ENCODE data around the gene CTSW. TPM values are rescaled to one million over a fixed set of nuclear protein-coding genes. Genes with fewer than 3 reads are reported as not detected.

The CTSW gene
- total RNA-seq, 4 donors from 2014 or later: 1.5 to 3.1 TPM; not detected in 2

DNA sequence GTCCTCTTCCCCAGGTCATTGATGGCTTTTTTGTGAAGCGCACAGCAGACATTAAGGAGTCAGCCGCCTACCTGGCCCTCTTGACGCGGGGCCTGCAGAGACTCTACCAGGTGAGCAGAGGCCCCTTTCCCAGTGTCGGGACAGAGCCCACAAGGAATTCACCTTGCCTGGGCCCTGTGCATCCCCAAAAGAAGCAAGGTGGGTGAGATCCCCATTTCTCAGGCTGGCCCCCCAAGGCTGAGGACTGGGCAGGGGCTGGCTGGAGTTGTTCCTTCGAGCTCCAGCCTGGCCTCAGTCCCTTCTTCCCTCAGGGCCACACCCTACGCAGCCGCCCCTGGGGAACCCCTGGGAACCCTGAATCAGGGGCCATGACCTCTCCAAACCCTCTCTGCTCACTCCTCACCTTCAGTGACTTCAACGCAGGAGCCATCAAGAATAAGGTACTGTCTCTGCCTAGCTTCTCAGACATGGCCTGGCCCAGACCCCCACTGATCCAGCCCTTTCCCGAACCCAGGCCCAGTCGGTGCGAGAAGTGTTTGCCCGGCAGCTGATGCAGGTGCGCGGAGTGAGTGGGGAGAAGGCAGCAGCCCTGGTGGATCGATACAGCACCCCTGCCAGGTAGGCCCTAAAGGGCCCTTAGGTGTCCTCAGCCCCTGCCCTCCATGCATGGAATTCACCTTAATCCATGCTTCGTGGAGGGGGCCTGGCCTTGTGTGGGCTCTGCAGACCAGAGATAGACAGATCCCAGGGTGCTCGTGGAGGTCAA, 14.7 kb upstream of the CTSW start:
- no peak for DNase-seq (ENCODE audit: low spot score in 2 of 2)
- H3K36me3 ChIP-seq: peaks cover 0 to 82% (median 30%) of the 10 kb centered on the region in 3 donors
- no peak overlapping the region for H3K4me3 ChIP-seq
- no peaks in the 10 kb centered on the region for H3K27me3 ChIP-seq
- no peaks in the 10 kb centered on the region for H3K9me3 ChIP-seq
- peaks cover 0 to 37% (median 11%) of the 10 kb centered on the region in 4 donors for H3K4me1 ChIP-seq
- H3K27ac ChIP-seq: no peak overlapping the region
- 83 to 84% methylated on average over 13 to 18 of the region's 18 CpGs for WGBS, 2 donors
- TF ChIP-seq POLR2A (IDR thresholded peaks at IDR 0.05) (no peak), EP300 (IDR thresholded peaks at IDR 0.05) (no peak)
- TF ChIP-seq, protein P1, sequence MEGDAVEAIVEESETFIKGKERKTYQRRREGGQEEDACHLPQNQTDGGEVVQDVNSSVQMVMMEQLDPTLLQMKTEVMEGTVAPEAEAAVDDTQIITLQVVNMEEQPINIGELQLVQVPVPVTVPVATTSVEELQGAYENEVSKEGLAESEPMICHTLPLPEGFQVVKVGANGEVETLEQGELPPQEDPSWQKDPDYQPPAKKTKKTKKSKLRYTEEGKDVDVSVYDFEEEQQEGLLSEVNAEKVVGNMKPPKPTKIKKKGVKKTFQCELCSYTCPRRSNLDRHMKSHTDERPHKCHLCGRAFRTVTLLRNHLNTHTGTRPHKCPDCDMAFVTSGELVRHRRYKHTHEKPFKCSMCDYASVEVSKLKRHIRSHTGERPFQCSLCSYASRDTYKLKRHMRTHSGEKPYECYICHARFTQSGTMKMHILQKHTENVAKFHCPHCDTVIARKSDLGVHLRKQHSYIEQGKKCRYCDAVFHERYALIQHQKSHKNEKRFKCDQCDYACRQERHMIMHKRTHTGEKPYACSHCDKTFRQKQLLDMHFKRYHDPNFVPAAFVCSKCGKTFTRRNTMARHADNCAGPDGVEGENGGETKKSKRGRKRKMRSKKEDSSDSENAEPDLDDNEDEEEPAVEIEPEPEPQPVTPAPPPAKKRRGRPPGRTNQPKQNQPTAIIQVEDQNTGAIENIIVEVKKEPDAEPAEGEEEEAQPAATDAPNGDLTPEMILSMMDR (IDR thresholded peaks at IDR 0.05): no peak

DNA sequence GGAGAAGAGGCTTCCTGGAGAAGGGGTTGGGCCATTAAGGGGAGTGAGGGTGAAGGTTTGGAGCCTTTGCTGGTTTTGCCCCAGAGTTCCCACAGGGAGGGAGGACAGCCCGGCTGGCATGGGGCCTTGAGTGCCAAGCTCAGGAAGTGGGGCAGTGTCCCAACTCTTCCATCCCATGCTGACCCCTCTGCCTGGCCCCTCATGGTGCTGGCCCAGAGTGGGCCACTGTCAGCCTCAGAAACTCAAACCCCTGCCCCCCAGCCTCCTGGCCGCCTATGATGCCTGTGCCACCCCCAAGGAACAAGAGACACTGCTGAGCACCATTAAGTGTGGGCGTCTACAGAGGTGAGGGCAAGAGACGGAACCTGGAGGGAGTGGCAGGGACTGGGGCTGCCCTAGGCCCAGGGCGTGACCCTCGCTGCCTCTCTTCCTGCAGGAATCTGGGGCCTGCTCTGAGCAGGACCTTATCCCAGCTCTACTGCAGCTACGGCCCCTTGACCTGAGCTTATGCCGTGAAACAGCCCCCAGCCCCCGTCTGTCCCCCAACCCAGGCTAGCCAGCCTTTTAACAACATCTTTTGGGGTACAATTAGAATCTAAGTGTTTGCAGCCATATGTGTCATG, 14.0 kb upstream of the CTSW start:
- H3K27me3 ChIP-seq: no peaks in the 10 kb centered on the region
- TF ChIP-seq EP300 (IDR thresholded peaks at IDR 0.05): no peak
- TF ChIP-seq, protein P1 (IDR thresholded peaks at IDR 0.05): no peak
- no peak for TF ChIP-seq POLR2A (IDR thresholded peaks at IDR 0.05)
- H3K4me1 ChIP-seq: peaks cover 0 to 41% (median 11%) of the 10 kb centered on the region in 4 donors
- 70 to 71% methylated on average over 9 of the region's 9 CpGs for WGBS, 2 donors
- no peaks in the 10 kb centered on the region for H3K9me3 ChIP-seq
- no peak for DNase-seq (ENCODE audit: low spot score in 2 of 2)
- no peak overlapping the region for H3K27ac ChIP-seq
- H3K4me3 ChIP-seq: no peak overlapping the region
- peaks cover 0 to 90% (median 30%) of the 10 kb centered on the region in 3 donors for H3K36me3 ChIP-seq

DNA sequence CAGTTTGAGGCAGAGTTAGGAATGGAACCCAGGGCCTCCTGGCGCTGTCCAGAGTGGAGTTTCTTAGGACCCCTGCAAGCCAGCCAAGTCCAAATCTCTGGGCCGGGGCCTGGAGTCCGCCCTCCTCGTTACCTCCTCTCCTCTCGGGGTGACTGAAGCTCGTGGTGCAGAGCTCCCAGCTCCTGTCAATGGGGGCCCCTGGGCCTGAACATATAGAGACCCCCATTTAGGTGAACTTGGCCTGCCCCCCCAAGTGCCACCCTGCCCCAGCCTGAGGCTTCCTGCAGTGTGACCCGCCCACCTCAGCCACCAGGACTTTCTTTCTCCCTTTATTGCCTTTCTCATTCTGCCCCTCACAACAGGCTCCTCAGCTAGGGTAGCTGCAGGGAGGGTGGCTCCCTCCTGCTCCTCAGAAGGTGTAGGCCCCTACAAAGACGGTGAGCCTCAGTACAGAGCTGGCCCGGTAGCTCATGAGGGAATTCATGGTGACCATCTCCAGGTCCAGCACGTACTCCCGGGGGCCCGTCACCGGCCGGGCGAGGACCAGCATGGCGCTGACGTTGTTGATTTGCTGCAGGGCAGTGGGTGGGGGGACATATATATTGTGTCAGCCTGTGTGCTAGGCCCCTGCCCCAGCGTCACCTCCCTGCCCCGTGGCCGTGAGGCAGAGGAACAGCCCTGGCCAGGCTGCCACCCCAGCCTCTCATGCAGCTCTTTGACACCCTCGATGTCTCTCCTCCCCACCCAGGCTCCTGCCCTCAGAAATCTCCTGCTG, 12.9 kb upstream of the CTSW start:
- Histone ChIP-seq H3K27ac (no peak overlapping the region), H3K36me3 (peaks cover 0 to 92% (median 30%) of the 10 kb centered on the region in 3 donors)
- 77 to 78% methylated on average over 18 to 20 of the region's 21 CpGs for WGBS, 2 donors

DNA sequence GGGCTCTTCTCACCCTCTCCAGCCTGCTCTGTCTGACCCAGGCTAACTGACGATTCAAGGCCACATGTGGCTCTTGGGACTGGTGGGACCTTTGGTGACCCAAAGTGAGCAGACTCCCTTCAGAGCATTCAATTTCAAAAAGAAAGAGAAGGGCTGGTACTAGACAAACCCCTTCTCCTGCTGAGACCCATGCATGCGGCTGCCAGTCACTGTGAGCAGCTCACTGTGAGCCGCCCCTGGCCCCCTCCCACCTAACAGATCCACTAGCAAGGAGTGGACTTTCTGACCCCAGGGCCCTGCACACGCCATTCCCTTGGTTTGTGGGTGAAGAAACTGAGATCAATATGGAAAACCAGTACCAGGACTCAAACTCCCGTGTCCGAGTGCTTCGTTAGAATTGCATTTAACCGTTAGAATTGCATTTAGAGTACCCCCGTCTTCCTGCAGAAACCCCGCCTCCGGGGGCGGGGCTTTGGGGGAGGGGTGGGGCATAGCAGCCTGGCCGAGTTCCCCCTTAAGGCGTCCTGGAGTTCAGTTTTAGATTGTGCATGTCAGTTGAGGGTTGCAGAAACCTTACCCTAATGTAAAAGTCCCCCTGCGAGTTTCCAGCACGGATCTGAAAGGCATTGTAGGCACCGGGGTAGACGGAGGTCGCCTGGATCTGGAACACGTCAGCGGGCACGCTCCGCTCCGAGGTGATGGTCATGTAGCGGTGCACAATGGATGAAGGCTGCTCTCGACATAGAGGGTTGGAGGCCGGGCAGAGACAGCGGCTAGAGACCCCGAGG, 12.2 kb upstream of the CTSW start:
- TF ChIP-seq, protein P1 (IDR thresholded peaks at IDR 0.05): no peak
- no peak for TF ChIP-seq POLR2A (IDR thresholded peaks at IDR 0.05)
- TF ChIP-seq EP300 (IDR thresholded peaks at IDR 0.05): no peak
- H3K4me3 ChIP-seq: no peak overlapping the region
- no peak overlapping the region for H3K27ac ChIP-seq
- WGBS, 2 donors: 55 to 56% methylated on average over 29 of the region's 29 CpGs
- H3K36me3 ChIP-seq: peaks cover 0 to 84% (median 24%) of the 10 kb centered on the region in 3 donors
- no peaks in the 10 kb centered on the region for H3K27me3 ChIP-seq
- H3K9me3 ChIP-seq: no peaks in the 10 kb centered on the region
- DNase-seq (ENCODE audit: low spot score in 2 of 2): no peak
- H3K4me1 ChIP-seq: peaks cover 0 to 42% (median 7%) of the 10 kb centered on the region in 4 donors

More for the DNA sequence above, 12.9 kb upstream of the CTSW start:
- no peaks in the 10 kb centered on the region for H3K9me3 ChIP-seq
- no peak overlapping the region for H3K4me3 ChIP-seq
- DNase-seq (ENCODE audit: low spot score in 2 of 2): no peak
- H3K27me3 ChIP-seq: no peaks in the 10 kb centered on the region
- peaks cover 0 to 43% (median 8%) of the 10 kb centered on the region in 4 donors for H3K4me1 ChIP-seq
- no peak for TF ChIP-seq EP300 (IDR thresholded peaks at IDR 0.05)
- TF ChIP-seq POLR2A (IDR thresholded peaks at IDR 0.05): no peak
- TF ChIP-seq, protein P1 (IDR thresholded peaks at IDR 0.05): no peak
